Measurements from ENCODE around the gene EHD4.

GRCh38 chr15:41948490-41948889, 23.9 kb downstream of the EHD4 start:
- TF ChIP-seq TEAD4 (IDR thresholded peaks at IDR 0.05; ENCODE audit: borderline replicate concordance, insufficient read depth) (no peak), CTCF (IDR thresholded peaks at IDR 0.05) (no peak), POLR2AphosphoS5 (IDR thresholded peaks at IDR 0.05; ENCODE audit: low read depth, low read length) (no peak), YY1 (IDR thresholded peaks at IDR 0.05; ENCODE audit: low read depth) (no peak), EP300 (IDR thresholded peaks at IDR 0.05; ENCODE audit: borderline replicate concordance in 1 of 2, low read depth in 1 of 2, low read length in 1 of 2) (no peak), RAD21 (IDR thresholded peaks at IDR 0.05; ENCODE audit: low read length) (no peak), MAX (IDR thresholded peaks at IDR 0.05; ENCODE audit: low read depth) (no peak), MXI1 (IDR thresholded peaks at IDR 0.05; ENCODE audit: low read depth, low read length) (no peak), FOSL2 (IDR thresholded peaks at IDR 0.05; ENCODE audit: borderline replicate concordance, low read depth) (no peak), GABPA (IDR thresholded peaks at IDR 0.05; ENCODE audit: low read depth) (no peak), REST (IDR thresholded peaks at IDR 0.05; ENCODE audit: low read depth, low read length) (no peak), SIN3A (IDR thresholded peaks at IDR 0.05; ENCODE audit: borderline replicate concordance, low read depth, low read length) (no peak), RCOR1 (IDR thresholded peaks at IDR 0.05; ENCODE audit: low read length) (no peak), TAF1 (IDR thresholded peaks at IDR 0.05; ENCODE audit: borderline replicate concordance, low read depth, low read length) (no peak)

Measured in SK-N-SH (cell line).